Measurements from ENCODE around the gene THSD4. TPM values are rescaled to one million over a fixed set of nuclear protein-coding genes. Genes with fewer than 3 reads are reported as not detected.

THSD4 gene
- total RNA-seq, 1 donor from 2014 or later: 2.7 TPM

DNA sequence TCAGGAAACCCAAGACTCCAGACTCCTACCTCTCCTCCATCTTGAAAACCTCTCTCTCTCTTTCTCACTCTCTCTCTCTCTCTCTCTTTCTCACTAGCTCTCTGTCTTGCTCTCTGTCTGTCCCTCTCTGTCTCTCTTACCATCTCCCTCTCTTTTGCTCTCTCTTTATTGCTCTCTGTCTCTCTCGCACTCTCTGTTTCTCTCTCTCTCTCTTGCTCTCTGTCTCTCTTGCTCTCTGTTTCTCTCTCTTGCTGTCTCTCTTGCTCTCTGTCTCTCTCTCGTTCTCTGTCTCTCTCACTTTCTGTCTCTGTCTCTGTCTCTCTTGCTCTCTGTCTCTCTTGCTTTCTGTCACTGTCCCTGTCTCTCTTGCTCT lies 620.1 kb downstream of the THSD4 start:
- no peak for DNase-seq (ENCODE audit: low read depth)

DNA sequence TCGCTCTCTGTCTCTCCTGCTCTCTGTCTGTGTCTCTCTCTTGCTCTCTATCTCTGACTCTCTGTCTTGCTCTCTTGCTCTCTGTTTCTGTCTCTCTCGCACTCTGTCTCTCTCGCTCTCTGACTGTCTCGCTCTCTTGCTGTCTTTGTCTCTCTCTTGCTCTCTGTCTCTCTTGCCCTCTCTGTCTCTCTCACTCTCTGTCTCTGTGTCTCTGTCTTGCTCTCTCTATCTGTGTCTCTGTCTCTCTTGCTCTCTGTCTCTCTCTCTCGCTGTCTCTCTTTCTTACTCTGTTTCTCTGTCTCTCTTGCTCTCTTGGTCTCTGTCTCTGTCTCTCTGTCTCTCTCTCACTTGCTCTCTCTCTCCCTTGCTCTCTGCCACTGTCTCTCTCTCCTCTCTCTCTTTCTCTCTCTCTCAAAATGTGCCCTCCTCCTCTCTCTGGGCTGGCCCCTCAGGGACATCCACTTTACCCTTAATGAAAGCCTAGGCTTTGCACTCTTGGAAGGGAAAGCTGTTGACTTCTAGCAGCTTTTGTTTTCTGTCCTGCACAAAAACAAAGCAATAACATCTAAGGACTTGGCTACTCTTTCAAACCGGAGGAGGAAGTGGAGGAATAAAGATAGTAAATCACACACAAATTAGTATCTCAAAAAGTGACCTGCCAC lies 621.1 kb downstream of the THSD4 start:
- no peak for DNase-seq (ENCODE audit: low read depth)

DNA sequence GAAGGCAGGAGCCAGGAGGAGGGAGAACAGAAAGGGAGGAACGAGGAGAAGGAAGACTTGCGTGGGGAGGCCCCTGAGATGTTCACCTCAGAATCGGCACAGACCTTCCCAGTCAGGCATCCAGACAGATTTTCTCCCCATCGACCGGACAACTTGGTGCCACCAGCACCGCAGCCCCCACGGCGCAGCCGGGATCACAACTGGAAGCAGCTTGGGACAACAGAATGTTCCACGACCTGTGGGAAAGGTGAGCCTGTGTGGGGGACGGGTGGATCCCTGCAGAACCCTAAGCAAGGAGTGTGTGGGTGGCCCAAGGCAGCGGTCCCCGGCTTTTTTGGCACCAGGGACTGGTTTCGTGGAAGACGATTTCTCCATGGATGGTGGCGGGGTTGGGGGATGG lies 622.5 kb downstream of the THSD4 start:
- DNase-seq (ENCODE audit: low read depth): no peak

DNA sequence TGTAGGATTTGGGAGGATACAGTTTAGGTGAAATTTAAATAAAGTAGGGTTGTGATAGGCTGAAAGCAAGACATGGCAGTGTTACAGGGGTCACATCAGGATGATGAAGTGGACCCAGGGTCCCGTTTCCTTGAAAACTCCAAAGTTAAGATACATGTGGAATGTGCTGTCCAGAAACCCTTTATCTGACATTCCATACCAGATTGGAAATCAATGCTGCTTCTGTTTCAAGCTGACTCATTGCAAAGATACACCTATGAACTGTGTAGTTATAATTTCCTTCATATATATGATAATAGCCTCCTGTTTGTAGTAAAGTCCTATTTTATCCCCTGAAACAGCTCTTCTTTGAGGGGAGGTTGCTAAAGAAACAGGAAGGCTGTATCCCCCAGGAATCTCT lies 624.1 kb downstream of the THSD4 start:
- DNase-seq (ENCODE audit: low read depth): no peak

DNA sequence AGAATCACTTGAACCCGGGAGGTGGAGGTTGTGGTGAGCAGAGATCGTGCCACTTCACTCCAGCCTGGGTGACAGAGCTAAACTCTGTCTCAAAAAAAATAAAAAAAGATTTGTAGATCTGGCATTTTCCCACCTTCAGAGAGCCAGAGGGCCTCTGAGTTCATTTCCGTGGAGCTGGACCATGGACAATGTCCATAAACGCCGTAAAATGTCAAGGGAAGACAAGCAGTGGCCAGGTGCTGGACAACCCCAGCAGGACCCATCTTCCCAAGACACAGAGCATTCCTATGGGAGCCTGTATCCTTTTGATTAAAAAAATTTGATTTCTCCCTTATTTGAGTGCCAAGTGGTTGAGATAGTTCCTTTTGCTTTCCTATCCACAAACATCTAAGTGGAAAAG lies 627.7 kb downstream of the THSD4 start:
- DNase-seq (ENCODE audit: low read depth): no peak

DNA sequence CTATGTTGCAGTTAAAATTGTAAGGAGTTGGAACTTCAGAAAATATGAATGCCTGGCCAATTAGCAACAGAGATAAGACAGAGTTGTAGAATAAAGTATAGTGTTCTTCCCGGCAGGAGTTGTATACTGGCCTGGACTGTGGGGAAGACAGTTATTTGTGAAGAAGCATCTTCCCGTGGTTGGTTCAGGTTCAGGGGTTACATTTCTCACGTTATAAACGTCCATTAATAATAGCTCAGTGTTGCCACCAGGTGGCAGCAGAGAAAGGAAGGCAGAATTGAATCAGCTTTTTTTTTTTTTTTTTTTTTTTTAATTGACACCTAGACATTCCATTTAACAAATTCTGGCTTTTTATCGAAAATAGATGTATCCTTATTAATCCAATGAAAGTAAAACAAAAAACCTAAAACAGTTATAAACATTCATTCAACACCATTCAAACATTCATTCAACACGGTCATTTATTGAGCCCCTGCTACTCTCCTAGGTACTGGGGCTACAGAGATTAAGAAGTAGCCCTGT lies 628.7 kb downstream of the THSD4 start:
- DNase-seq (ENCODE audit: low read depth): peak; percentile 71

DNA sequence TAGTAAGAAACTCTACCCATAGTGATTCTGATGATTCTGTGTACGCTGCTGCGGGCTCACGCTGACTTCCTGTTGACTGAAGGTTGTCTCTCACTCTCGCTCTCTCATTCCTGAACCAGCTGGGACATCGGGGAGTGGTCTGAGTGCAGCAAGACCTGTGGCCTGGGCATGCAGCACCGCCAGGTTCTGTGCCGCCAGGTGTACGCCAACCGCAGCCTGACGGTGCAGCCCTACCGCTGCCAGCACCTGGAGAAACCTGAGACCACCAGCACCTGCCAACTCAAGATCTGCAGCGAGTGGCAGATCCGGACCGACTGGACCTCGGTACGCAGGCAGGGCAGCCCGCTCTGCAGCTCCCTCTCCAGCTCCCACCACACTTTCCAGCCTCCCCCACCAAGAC lies 631.4 kb downstream of the THSD4 start:
- no peak for DNase-seq (ENCODE audit: low read depth)

DNA sequence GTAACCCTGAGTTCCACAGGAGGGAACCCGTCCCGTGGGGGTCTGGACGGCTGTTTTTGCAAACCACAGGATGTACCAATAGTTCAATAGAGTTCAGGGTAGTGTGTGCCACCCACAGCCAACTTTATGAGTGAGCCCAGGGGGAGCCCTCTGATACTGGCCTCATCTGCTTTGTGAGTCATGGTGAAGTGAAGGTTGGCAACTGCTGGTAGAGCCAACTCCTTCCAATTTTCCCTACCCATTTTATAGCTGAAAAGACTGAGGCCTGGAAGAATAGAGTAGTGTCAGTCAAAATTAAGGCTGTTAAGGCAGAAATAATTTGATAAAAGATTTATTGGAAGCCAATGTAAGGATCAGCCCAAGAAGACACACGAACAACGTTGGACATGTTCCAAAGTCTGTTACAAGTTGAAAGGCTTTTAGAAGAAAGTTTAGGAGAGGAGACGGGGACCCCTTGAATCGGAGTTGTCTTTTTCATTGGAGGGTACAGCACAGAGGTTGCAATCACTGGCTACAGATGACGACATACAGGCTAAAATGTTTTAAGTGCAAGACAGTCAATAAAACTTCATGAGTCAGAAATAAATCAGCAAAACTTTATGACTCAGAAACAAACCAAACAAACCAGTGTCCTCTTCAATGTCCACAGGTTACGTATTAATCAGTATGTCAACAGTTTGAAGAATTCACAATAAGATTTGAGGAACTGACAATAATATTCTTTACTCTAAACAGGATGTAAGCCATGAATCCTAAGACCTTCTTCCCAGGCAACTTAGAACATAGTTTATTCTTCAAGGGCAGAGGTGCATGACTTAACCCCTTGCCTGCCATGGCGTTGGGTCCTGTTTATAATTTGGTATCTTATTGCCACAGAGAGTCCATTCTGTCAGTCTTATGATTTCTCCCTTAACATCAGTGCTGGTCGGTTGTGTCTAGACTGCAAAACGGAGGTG lies 632.1 kb downstream of the THSD4 start:
- peak; percentile 55 for DNase-seq (ENCODE audit: low read depth)

DNA sequence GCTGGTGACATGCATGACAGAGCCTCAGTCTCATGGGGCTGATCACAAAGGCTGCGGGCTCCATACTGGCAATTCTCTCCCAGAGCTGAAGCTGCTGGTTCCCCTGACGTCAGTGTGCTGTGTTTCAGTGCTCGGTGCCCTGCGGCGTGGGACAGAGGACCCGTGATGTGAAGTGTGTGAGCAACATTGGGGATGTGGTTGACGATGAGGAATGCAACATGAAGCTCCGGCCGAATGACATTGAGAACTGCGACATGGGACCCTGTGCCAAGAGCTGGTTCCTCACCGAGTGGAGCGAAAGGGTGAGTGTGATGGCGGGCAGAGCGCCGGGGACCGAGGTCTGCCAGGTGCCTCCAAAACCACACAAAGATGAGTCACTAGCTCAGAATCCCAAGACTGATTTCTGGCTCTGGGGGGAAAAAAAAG lies 633.0 kb downstream of the THSD4 start:
- peak; percentile 95 for DNase-seq (ENCODE audit: low read depth)

DNA sequence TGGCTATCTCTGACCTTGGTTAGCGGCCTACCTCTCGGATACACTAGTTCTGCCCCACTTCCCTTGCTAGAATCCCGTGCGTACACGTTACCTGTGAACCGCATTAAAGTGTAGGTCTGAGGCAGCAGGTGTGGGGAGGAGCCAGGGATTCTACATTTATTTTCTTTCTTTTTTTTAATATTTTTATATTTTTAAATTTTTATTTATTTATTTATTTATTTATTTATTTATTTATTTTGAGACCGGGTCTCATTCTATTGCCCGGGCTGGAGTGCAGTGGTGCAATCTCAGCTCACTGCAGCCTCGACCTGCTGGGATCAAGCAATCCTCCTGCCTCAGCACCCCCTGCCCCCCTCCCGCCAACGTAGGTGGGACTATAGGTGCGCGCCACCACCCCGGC lies 634.2 kb downstream of the THSD4 start:
- no peak for DNase-seq (ENCODE audit: low read depth)

DNA sequence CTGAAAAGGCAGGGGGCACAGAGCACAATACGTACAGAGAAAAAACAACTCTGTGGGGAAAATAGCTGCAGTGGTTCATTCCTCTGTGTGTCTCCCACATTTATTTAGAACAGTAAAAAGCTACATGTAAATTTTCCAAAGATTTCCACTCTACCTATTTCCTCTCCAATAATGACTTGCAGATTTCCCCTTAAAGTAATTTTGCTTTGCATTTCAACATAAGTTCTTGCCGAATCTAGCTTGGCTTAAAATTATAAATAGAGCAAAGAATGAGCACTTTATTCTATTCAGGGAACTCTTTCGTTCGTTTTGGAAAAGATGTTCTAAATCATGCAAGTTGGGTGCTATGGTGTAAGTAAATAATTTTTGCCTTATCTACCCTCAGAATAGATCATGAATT lies 636.9 kb downstream of the THSD4 start:
- no peak for DNase-seq (ENCODE audit: low read depth)

DNA sequence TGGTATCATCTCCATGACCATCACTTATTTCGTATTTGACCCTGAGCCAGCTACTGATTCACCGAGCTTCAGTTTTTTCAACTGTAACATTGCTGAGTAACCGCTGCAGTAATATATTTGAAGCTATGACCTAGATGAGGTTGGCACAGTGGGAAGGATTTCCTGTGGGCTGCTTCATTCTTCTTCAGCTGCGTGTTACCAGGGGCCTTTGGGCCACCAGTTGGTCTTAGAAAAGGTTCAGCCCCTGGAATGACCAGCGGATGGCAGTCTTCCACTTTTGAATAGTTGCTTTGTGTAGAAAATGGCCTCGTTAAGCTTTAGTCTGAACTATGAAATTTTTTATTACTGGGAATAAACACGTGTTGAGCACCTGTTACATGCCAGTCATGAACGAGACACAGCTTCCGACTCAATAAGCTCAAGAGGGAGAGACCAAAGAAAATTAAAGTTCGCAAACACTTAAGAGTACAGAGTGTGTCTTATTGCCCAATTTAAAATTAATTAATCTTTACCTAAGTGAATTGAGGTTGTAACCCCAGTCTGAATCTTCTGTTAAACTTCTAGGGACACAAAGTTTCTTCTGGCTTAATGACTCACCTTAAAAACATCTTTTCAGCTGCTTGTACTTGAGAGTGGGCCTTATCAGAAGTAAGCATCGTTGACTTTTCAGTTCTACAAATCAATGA lies 637.5 kb downstream of the THSD4 start:
- DNase-seq (ENCODE audit: low read depth): peak; percentile 99

DNA sequence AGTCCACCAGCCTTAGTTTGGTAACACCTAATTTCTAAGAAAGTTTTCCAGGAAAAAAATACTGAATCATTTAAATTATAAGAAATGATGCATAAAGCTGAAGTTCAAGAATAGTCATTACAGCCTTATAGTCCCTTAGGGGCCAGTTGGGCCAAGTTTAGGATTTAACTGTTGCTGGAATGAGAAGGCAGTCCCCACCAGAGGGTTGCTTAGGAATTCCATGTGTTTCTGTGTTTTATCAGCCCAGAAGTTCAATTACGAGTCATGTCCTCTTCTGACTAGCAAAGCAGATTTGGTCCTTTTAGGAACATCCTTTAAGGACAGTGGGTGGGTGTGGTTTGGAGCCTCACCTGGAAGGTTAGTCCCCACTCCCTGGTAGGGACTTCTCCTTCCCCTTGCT lies 638.1 kb downstream of the THSD4 start:
- DNase-seq (ENCODE audit: low read depth): peak; percentile 32

DNA sequence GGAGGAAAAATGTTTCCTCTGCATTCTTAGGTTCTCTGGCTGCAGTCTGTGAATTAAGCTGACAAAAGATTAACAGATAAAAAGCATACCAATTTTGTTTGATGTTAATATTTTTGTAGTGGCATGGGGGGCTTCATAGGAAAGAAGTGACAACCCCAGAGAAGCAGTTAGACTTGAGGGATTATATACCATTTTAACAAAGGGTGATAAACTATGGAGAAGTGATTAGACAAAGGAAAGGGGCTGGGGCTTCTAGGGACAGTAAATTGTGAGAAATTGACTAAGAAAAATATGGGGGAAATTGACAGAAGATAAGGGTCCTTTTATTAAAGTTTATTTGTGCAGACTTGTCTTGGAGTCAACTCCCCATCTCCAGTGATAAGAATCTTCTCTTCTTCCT lies 639.4 kb downstream of the THSD4 start:
- no peak for DNase-seq (ENCODE audit: low read depth)

DNA sequence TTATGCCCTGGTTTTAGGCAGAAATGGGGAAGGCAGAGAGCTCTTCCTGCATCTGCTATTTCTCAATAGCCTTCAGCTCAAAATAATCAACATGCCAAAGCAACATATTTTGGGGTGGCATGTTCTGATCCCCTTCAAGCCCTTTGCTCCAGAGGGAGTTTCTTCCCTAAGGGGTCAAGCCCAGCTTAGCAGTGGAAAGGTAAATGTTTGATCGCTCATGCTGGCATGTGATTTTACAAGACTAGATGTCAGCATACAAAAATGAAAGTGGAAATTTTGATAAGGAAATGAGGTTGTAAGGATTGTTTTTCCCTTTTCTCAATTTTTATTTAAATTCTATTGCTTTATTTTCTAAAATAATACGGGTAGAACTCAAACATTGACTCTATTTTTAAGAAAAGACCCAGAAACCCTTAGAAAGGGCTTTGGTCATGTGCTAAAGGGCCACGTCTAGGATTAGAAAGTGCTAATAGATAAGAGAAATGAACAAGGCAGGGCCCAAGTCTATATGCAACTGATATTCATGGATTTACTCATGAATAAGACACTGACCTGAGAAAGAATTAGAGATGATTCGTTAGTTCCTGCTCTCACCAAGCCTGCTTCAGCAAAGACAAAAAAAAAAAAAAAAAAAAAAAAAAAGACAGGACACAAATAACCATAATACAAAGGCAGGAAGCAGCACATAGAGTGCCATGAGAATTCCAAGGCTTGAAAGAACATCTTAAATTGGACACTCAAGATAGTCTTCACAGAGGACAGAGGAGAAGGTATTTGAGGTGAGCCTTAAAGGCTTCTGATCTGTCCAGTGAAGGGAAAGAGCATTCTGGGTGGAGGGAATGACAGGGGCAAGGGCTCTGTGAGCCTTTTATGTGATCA lies 640.1 kb downstream of the THSD4 start:
- DNase-seq (ENCODE audit: low read depth): no peak

DNA sequence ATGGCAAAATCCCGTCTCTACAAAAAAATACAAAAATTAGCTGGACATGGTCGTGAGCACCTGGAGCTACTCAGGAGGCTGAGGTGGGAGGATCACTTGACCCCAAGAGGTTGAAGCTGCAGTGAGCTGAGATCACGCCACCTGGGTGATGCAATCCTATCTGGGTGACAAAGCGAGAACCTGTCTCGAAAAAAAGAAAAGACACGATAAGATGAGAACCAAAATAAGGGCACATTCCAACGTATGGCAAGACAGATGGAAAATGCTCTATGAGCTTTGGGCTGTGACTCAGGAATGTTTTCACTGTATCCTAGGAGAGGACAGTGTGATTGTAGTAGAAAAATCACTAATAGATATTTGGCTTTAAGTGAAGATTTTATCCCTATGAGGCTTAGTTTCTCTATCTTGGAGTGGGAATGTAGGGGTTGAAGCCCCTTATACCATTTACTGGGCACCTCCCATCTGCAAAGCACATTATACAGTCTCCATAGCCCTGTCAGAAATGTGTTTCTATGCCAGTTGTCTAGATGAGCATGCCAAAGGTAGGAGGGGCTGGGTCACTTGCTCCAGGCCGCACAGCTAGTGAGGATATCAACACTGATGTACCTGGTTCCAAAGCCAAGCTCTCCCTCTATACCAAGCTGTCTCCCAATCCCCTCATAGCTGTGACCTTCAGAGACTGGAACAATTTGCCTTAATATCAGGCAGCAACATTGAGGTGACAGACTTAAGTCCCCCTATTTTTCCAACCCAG lies 641.5 kb downstream of the THSD4 start:
- DNase-seq (ENCODE audit: low read depth): no peak

DNA sequence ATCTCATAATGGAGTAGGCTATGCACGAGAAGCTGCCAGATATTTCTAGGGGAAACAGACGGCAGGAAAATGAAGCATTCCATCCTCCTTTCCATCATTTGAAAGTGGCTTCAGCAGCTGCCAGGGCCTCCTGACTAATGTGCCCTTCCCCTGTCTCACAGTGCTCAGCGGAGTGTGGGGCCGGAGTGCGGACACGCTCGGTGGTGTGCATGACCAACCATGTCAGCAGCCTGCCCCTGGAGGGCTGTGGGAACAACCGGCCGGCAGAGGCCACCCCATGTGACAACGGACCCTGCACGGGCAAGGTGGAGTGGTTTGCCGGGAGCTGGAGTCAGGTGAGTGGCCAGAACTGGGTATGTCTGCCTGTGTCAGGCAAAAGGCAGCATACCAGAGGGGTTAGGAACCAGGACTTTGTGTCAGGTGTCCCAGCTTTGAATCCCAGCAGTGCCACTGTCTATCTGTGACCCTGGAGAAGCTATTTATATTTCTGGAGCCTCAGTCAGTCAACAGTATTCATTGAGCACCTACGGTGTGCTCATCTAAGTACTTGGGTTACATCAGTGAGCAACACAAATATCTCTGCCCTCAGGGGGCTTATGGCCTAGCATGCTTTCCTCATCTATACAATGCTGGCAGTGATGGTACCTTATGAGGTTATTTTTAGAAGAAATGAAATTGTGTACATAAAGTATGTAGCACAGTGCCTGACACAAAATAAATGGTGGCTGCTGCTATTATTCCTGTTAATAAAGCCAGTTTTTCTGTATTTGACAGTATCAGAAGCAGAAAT lies 642.7 kb downstream of the THSD4 start:
- DNase-seq (ENCODE audit: low read depth): no peak

DNA sequence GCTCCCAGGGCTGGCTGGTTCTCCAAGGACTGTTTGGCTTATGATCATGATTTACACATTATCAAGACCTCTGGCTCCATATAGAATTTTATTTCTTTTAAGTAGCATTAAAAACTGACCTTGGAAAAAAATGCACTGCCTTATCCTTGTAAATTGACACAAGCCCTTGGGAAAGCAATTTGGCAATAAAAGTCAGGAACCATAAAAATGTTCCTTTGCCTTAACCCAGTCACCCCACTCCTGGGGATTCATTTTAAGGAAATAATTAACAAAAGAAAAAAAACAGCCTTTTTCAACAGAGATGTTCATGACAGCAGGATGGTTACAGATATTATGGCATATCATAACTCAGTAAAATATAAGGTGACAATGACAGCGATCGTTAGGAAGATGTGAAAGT lies 643.4 kb downstream of the THSD4 start:
- DNase-seq (ENCODE audit: low read depth): no peak

DNA sequence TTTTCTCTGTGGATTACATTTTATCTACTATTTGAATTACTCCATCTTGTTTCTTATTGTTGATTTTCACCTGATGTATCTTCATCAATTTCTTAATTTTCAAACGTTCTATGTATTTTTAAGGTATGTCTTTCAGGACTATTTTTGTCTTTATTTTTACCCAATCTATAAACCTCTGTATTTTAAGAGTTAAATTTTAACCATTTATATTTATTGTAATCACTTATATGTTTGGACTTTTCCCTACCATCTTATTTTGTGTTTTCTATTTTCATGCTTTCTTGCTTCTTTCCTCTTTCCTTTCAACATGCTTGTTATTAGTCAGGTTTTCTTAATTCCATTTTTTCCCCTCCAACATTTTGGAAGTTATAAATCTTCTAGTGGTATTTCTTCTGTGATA lies 645.6 kb downstream of the THSD4 start:
- no peak for DNase-seq (ENCODE audit: low read depth)
